Ascending aorta (tissue), 2 donors: ENCODE measurements around the gene CGB5. TPM values are rescaled to one million over a fixed set of nuclear protein-coding genes. Genes with fewer than 3 reads are reported as not detected.
"Not testable (repeated sequence)": the region's sequence is repeated elsewhere in the genome, so short reads cannot be mapped to it uniquely, and the experiment has no call there.

Experiments
- DNase-seq, 2 donors: peaks; one replicate each; pipeline ENCODE4 v3.0.0-alpha.2; 2019; ENCODE audit warnings: low spot score in 2 of 2
- H3K27ac ChIP-seq, 2 donors: fragments of 200-600 bp; sonication (generic); one replicate each; pipeline ENCODE4 v1.5.1; 2016 to 2017; ENCODE audit warnings: mild to moderate bottlenecking in 1 of 2
- H3K27me3 ChIP-seq: fragments of 200-600 bp; sonication (generic); one replicate; pipeline ENCODE4 v1.5.1; 2017
- H3K36me3 ChIP-seq, 2 donors: fragments of 200-600 bp; sonication (generic); one replicate each; pipeline ENCODE4 v1.5.1; 2016
- H3K4me1 ChIP-seq, 2 donors: fragments of 200-600 bp; sonication (generic); one replicate each; pipeline ENCODE4 v1.5.1; 2016 to 2017; ENCODE audit warnings: mild to moderate bottlenecking in 1 of 2
- H3K4me3 ChIP-seq, 2 donors: fragments of 200-600 bp; sonication (generic); one replicate each; pipeline ENCODE4 v1.5.1; 2016 to 2017; ENCODE audit warnings: mild to moderate bottlenecking in 1 of 2
- H3K9me3 ChIP-seq, 2 donors: fragments of 200-600 bp; sonication (generic); one replicate each; pipeline ENCODE4 v1.5.1; 2016
- CTCF ChIP-seq, 3 experiments: fragments of 200-600 bp in 2 of 3; fragments of 450-650 bp in 1 of 3; sonication (generic) in 2 of 3; IDR thresholded peaks; one replicate each; pipeline ENCODE4 v1.5.1; 2016 to 2019; ENCODE audit warnings: antibody characterized with exemption in 3 of 3, mild to moderate bottlenecking in 1 of 3, moderate library complexity in 1 of 3
- intact Hi-C: fragments of 100-400 bp; cut with DNase I; formaldehyde crosslinking; loops from one replicate; pipeline ENCODE4 v1.15.1; 2023
- total RNA-seq: library from RNA; depleted of rRNA; stranded (reverse); fragments of >200 nt; gene quantifications from one replicate; pipeline ENCODE4 v1.1.0, GENCODE V29; 2016

The CGB5 gene
- total RNA-seq, 1 donor from 2014 or later, result not detected

- Histone ChIP-seq H3K27me3 (peaks cover 9% of the 10 kb centered on the region), H3K36me3 (peaks cover 9 to 19% of the 10 kb centered on the region in 2 donors), H3K27ac (no peak overlapping the region), H3K9me3 (no peaks in the 10 kb centered on the region), H3K4me3 (peak overlapping the region; percentile 56 to 65), H3K4me1 (peaks cover 8 to 18% of the 10 kb centered on the region in 2 donors)
- peak in 1 of 2 donors; percentile 71 for DNase-seq
- peak in 1 of 3 experiments; percentile 6 for TF ChIP-seq CTCF (IDR thresholded peaks at IDR 0.05)
- intact Hi-C loops, result no loop called here
These were observed 24.3 kb upstream of the CGB5 start for GRCh38 chr19:49019242-49019932.

DNA sequence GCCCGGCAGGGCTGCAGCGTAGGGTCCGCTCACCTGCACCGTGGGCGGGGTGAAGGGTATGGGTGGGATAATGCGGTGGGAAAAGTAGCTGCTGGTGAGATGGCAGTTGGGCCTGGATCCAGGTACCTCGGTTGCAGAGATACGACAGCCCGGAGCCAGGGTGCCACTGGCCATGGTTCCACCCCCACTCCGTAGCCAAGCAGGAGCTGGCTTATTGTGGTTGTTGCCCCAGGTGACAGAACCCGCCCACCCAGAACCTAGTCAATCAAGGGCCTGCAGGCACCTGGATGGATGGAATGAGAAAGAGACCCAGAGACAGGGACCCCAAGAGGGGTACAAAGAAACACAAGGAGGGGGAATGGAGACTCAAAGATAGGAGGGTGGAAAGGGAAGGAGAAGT is 23.3 kb upstream of the CGB5 start:
- intact Hi-C loops, result no loop called here
- Histone ChIP-seq H3K36me3 (peaks cover 3 to 9% of the 10 kb centered on the region in 2 donors), H3K27ac (no peak overlapping the region), H3K4me3 (no peak overlapping the region), H3K4me1 (peaks cover 8 to 18% of the 10 kb centered on the region in 2 donors), H3K9me3 (no peaks in the 10 kb centered on the region), H3K27me3 (peaks cover 9% of the 10 kb centered on the region)
- no peak for DNase-seq
- TF ChIP-seq CTCF (IDR thresholded peaks at IDR 0.05), result no peak

- no peaks in the 10 kb centered on the region for H3K9me3 ChIP-seq
- DNase-seq, result no peak
- peaks cover 9% of the 10 kb centered on the region for H3K27me3 ChIP-seq
- no peak overlapping the region for H3K27ac ChIP-seq
- H3K4me1 ChIP-seq, result peaks cover 8 to 18% of the 10 kb centered on the region in 2 donors
- intact Hi-C loops, result no loop called here
- no peak for TF ChIP-seq CTCF (IDR thresholded peaks at IDR 0.05)
- H3K36me3 ChIP-seq, result peaks cover 0 to 2% of the 10 kb centered on the region in 2 donors
- H3K4me3 ChIP-seq, result no peak overlapping the region
These were observed 22.4 kb upstream of the CGB5 start for GRCh38 chr19:49020931-49021895.

DNA sequence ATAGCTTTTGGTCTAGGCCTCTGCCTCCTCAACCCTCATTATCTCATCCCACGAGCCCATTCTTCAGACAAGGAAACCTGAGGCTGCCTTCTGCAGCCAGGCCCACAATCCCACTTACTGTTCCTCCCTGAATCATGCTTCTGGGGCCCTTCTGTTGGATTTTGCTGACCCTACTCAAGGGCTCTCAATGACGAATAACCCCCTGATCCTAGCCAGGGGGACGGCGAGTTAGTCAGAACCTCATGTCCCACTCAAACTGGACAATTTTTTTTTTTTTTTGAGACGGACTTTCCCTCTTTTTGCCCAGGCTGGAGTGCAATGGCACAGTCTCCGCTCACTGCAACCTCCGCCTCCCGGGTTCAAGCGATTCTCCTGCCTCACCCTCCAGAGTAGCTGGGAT is 21.5 kb upstream of the CGB5 start:
- no peak overlapping the region for H3K4me3 ChIP-seq
- peaks cover 8 to 18% of the 10 kb centered on the region in 2 donors for H3K4me1 ChIP-seq
- DNase-seq, result no peak
- H3K36me3 ChIP-seq, result no peaks in the 10 kb centered on the region
- H3K27me3 ChIP-seq, result peaks cover 9% of the 10 kb centered on the region
- no peak overlapping the region for H3K27ac ChIP-seq
- H3K9me3 ChIP-seq, result no peaks in the 10 kb centered on the region
- intact Hi-C loops, result no loop called here
- no peak for TF ChIP-seq CTCF (IDR thresholded peaks at IDR 0.05)

DNA sequence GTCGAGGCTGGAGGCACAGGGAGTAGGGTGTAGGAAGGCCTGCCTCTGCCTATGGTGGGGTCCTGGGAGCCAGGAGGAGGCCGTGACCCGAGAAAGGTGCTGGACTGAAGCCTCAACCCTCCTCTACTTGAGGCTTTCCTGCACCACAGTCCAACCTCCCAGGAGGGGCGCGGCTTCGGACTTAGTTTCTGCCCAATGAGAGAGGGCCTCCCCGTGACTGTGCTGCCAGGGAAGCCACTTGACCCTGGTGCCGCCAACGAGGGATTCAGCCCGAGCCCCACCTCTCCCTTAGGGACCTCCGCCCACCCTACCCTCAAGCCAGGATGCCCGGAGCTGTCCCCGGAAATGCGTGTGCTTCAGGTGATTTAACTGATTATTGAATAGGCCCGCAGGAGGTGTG is 19.4 kb upstream of the CGB5 start, which contains the start of gene CGB3:
Gene CGB3 (minus strand): TSS at position 101 of the 400 bp plus-strand sequence. CDS start 362 bp downstream, outside the sequence.
- intact Hi-C loops, result not testable (repeated sequence)

DNA sequence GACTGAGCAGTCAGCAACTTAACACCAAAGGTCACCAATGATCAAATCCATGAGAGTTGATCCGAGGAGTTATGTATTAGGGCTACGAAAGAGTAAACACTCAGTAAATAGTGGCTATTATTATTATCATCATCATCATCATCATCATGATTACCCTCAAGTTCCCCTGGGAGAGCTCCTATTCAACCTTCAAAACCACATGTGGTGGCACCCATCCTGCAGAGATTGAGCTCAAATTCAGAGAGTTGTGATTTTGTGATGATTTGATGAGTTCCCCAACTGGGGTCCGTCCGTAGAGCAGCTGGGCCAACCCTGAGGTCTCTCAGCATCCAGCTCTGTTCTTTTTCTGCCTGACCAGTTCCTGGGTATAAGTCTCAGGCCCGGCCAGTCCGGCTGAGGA is 18.6 kb upstream of the CGB5 start:
- H3K36me3 ChIP-seq, H3K9me3 ChIP-seq, H3K27ac ChIP-seq, intact Hi-C loops, H3K27me3 ChIP-seq, H3K4me3 ChIP-seq, DNase-seq, H3K4me1 ChIP-seq: not testable (repeated sequence)

More for the DNA sequence above, 19.4 kb upstream of the CGB5 start, which contains the start of gene CGB3:
- H3K27me3 ChIP-seq, H3K36me3 ChIP-seq, DNase-seq, H3K4me1 ChIP-seq, H3K4me3 ChIP-seq, H3K27ac ChIP-seq, H3K9me3 ChIP-seq: not testable (repeated sequence)

GRCh38 chr19:49025599-49025998 is 18.0 kb upstream of the CGB5 start:
- intact Hi-C loops, H3K4me3 ChIP-seq, H3K9me3 ChIP-seq, H3K27ac ChIP-seq, H3K36me3 ChIP-seq, H3K4me1 ChIP-seq, H3K27me3 ChIP-seq, DNase-seq: not testable (repeated sequence)

DNA sequence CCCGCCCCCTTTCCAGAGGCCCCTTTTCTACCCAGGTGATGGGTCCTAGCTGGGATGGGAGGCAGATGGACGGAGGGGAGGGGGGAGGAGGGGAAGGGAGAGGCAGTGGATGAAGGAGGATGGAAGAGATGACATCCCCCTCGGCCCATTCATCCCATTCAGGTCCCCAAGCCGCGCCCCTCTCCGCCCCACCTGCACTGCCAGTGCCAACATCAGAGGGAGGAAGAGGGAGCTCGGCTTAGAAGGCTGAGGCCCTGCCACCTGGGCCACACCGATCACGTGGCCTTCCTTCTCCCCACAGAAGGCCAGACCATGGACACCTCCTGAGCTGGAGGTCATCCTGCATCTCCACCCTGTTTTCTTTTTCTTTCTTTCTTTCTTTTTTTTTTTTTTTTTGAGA is 15.0 kb upstream of the CGB5 start:
- DNase-seq, H3K36me3 ChIP-seq, H3K4me1 ChIP-seq, intact Hi-C loops, H3K9me3 ChIP-seq, H3K27me3 ChIP-seq, H3K27ac ChIP-seq, H3K4me3 ChIP-seq: not testable (repeated sequence)

DNA sequence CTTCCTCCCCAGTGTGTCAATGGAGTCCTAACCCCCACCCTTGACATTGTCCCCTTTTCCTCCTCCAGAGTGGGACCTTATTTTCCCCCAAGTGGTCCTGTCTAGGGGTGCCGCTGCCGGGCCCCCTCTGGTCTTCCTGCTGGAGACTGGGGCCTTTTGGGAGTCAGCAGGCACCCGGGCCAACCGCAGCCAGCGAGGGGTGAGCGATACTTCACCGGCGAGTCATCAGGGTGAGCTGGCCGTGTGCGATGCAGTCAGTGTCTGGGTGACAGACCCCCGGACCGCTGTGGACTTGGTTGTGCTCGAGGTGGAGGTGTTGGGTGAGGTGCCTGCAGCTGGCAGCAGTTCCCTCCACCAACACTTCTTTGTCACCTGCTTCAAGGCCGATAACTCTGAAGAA is 13.9 kb upstream of the CGB5 start:
- H3K4me3 ChIP-seq, DNase-seq, intact Hi-C loops, H3K27me3 ChIP-seq, H3K36me3 ChIP-seq, H3K4me1 ChIP-seq, H3K9me3 ChIP-seq, H3K27ac ChIP-seq: not testable (repeated sequence)
